HG03457 (cell line): Measurements from ENCODE around the gene RPS6KA2.
"Not testable (repeated sequence)": the region's sequence is repeated elsewhere in the genome, so short reads cannot be mapped to it uniquely, and the experiment has no call there.

Experiments
- ATAC-seq: cut with Tn5 transposase; IDR thresholded peaks from one replicate; pipeline ENCODE4 v1.9.1; 2021; ENCODE audit warnings: moderate number of reproducible peaks; ENCODE audit not compliant: unreplicated experiment

Gene RPS6KA2

DNA sequence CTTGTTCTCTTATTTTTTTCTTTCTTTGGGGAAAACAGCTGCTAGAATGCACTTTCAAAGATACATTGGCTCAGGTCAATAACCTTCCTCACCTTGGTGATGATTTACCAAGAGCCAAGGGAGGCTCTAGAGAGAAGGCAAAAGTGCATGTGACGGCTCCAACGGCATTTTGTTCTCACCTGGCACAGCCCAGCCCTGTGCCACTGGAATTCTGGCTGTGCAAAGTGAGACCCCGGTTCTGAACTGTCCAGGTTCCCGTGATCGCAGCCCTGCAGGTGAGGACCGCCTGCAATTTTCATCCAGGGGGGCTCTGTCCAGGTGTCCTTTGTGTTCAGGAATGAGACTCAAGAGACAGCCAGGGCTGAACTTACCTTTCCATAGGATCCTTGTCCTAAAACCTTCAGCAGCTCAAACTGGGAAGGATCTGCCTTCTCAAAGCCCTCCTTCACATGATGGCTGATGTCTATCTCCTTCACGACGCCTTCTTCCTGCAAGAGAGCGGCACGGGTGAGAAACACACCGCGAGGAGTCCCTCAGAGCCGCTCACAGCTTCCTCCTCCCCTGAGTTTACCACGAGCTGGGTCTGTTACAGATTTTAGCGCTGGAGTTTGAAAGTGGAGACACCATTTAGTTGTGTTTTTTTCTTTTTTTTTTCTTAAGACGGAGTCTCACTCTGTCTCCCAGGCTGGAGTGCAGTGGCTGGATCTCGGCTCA lies 88.6 kb downstream of the RPS6KA2 start:
- no peak for ATAC-seq

DNA sequence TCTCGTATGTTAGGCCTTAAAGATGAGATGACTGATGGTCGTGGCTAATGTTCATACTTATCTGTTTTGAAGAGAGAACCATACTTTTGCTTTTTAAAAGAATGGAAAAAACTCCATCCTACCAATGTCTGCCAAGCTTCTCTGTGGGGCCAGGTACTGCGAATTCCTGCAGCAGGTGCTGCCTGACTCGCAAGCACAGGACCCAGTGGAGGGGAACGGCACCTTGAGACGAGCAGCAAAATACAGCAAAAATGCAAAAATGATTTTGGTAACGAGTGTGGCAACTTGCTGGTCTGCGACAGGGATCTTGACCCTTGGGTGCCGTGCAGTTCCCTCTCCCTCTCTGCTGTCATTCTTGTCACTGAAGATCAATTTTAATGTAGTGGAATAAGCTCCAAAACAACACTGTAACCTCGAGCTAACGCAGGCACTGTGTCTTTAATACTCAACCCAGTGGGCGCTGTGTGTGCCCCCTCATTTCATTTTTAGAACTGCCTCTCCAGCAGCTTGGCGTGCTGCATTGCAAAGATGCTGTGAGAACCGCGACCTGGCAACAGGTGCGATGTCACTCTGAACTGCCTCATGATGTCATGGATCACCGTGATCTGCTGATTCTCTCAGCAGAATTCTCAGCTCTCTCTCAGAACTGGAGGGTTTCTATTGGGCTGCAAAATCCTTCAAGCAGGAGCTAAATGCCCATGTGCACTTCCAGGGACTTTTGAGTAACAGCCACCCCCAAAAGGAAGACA lies 92.2 kb downstream of the RPS6KA2 start:
- no peak for ATAC-seq

DNA sequence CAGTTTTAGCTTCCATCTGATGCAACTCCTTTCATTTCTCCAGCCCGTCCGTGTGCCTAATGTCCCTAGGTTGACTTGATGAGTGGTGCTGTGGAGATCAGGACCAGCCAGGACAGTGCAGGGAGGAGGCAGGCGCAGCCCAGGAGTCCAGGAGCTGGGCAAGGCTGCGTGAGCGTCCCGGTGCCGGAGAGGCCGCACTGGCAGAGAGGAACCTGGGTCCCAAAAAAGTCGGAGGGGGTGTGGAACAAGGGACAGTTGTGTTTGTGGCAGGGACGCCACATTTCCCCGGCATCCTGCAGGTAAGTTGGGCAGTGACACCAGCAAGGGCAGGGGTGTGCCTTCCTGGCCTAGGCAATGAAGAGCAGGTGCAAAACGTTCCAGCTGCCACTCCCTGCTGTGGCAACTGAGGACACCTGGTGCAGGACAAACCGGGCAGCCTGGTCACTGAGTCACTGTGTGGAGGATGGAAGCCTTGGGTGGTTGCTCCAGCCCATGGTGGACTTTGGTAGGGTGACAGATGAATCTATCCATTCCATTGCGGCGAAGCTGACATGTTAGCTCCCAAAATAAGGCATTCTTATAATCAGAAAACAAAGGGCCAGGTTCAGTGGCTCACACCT lies 93.7 kb downstream of the RPS6KA2 start:
- no peak for ATAC-seq

DNA sequence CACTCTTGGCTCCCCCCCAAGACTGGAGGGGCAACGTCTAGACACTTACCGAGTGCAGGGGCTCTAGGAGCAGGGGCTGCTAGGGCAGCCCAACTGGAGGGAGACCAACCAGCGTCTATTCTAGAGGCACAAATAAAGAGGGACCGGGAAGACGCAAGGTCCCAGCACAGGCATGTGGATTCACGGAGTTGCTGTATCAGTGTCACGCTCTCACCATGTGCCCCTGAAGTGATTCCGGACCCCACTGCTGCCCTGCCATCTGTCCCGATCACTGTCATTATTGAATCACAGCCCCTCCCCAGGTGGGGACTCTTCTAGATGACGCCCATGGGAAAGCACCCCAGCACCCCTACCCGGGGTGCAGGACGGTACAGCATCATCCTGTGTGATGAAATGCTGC lies 94.7 kb downstream of the RPS6KA2 start:
- ATAC-seq, result no peak

DNA sequence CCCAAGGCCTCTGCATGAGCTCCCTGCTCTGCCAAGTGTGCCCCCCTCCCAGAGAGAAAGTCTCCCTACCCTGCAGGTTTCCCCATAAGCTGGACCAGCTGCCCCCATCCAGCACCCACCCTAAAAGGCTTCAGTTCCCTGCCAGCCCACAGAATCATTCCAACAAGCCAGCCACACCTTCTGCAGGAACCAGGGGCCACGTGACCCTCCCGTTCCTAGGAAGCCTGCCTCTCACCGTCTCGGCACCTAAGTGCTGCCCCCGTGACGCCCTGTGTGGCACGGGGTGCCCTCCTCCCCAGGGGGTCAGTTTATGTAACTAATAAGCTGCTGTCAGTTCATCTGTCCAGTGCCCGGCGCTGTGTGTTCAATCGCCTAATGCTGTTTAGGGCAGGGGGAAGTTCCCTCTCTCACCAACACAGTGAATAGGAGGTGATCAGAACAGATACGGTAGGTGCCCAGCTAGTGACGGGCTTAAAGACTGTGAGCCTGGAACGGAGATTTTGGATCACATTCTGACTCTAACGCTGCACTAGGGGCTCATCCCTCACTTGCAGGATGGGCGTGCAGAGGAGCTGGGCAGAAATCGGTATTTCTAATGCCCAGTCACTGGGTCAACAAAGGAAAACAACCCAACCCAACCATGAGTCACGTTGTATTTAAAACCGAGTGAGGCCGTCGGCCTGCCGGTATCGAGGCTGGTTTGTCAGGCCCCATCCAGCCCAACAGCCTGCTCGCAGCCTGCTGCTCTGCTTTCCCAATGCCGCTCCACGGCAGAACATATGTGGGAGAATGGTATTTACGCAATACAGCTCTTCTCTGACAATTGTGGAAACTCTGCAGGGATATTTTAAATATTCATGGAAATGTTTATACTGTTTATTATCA lies 96.6 kb downstream of the RPS6KA2 start:
- ATAC-seq, result no peak

DNA sequence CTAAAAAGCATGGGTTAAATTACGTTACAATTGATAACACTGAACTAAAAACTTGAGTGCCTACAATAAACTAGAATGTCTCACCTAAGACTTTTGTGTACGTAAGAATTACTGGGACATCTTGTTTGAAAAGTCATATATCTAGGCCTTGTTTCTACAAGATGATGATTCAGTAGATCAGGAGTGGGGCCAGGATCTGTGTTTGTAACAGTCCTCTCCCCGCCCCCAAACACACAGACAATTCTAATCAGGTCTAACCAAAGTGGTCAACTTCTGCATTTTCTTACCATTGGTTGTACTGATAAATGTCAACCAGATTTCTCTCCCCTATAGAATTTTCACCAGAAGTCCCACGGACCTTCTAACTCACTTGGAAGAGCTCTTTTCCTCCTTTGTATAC lies 97.5 kb downstream of the RPS6KA2 start:
- no peak for ATAC-seq

DNA sequence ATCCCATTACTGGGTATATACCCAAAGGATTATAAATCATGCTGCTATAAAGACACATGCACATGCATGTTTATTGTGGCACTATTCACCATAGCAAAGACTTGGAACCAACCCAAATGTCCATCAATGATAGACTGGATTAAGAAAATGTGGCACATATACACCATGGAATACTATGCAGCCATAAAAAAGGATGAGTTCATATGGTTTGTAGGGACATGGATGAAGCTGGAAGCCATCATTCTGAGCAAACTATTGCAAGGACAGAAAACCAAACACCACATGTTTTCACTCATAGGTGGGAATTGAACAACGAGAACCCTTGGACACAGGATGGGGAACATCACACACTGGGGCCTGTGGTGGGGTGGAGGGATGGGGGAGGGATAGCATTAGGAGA lies 98.0 kb downstream of the RPS6KA2 start:
- not testable (repeated sequence) for ATAC-seq

DNA sequence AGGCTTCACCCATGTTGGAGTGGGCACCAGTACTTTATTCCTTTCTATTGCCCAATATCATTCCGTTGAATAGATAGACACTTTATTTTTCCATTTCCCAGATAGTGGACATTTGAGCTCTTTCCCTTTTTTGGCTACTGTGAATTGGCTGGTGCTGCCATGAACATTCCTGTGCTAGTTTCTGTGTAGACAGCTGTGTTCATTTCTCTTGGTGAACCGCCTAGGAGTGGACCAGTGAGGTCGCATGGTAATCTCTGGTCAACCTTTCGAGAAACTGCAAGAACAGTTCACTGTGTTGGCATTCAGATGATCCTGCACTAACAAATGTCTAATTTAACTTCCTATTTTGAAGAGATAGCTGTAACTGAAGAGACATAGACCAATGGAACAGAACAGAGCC lies 99.2 kb downstream of the RPS6KA2 start:
- ATAC-seq, result no peak

DNA sequence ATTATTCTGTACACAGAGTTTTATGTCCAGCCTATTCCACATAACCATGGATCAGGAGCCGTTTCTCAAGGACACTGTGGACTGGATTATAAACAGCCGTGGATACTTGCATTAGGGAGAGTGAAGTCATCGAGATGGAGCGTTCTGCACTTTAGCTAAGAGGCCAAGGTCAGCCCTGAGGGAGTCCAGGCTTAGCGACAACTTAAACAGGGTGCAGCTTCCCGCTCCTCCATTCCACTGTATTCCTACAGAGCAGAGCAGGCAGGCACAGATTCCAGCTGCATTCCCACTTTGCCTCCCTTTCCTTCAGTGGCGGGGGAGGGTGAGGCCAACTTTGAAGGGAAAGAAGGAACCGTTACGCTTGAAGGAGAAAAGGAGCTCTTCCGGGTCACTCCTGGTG lies 100.1 kb downstream of the RPS6KA2 start:
- ATAC-seq, result no peak

DNA sequence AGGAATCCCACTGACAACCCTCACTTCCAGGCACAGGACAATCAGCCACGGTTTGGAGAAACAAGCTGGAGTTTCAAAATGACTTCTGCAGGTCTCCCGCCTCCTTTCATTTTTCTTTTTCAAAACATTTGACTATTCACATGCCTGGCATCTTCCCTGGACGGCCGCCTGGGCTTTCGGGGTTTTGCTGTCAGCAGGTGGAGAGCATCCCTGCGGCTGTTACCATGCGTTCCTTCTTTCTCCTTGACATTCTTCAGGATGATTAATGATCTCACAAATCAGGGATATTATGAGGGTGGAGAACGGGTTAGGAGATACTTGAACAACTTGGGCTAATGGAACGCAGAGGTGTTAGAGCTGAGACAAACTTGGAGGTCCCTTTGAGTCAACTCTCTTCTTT lies 101.5 kb downstream of the RPS6KA2 start:
- no peak for ATAC-seq

DNA sequence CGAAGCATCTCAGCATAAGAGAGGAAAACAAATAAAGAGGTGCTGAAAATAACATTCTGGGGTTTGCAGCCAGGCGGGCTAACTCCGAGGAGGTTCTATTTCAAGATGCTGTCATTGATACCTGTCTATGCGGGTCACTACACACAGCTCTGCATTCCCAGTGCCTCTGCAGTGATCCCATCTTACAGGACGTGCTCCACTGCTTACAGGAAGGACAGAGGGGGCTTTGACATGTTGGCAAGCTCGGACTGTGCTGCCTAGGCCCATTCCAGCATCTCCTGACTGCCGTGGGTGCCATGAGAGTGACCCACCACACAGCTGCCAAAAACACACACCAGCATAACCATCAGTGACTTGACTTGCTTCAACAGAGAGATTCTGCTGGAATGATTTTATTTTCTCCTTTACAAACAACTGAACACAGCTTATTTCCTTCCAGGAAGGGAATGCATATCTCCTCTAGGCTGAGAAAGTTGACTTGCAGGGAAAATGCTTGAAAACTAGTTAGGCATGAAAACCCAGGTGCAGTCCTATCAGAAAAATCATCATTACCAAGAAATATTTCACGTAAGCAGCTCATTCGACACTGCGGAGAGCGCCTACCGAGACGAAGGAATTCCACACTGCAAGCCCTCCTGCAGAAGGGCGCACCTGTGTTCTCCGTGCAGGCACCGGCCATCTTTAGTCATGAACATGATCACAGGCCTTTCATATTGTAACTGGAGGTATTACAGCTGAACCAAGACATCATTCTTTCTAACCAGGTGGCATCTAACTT lies 103.1 kb downstream of the RPS6KA2 start:
- no peak for ATAC-seq

DNA sequence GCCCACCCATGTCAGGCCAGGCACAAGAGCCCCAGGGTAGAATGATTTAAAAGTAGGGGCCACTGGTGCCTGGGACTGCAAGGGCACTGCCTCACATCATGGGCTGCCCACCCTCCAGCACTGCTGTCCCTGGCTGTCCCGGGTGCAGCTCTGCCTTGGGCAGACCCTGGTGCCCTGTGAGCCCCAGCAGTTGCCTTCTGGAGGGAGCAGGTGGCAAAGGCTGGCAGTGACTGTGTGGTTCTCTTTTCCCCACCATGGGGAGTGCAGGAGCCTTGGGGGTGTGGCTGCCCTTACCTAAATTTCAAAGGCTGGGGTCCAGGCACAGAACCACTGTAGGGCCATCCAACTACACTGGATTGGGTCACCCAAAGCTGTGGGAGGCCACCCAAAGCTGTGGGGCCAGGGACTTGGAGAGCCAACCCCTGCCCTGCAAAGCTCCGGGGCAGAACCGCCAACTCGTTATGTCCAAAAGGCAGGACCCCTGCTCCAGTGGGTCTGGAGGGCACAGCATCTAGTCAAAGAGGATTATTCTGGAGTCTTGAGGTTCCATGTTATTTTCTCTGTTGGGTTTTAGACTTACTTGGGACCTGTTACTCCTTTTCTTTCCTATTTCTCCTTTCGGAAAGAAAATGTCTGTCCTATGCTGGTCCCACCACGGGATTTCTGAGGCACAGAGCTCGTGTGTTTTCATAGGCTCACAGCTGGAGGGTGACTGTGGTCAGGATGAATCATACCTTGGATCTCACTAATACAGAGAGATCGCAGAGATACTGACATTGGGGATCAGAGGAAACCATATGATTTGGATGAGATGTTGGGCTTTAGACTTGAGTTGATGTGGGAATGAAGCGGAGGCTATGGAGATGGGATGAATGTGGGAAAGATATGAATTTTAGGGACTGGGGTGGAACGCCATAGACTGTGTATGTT lies 105.9 kb downstream of the RPS6KA2 start:
- no peak for ATAC-seq

DNA sequence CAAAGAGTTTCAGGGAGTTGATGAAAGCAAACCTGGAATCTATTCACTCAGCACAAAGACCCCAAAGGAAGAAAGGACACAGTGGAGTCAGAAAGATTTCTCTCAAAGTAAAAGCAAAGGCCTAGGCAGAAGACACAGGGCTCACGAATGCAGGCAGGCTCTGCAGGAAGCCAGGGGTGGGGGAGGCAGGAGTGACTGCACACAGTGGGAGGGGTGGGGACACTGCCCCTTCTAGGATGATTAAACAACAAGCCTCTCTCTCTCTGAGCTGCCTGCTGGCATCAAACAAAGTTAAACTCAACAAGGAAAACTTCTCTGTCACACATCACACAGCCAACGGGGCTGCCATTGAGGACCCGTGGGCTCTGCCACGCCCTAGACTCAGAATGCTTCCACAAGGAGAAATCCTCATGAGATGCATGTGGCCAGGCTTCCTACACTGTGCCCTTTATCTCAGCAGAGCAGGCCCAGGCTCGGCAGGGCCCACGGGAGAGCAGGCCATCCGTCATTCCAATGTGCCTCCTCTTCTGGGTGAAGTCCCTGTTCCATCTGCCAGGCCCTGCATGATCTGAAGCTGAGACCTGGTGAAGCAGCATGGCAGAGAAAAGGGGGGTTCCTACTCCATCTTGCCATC lies 110.7 kb downstream of the RPS6KA2 start:
- ATAC-seq, result no peak

DNA sequence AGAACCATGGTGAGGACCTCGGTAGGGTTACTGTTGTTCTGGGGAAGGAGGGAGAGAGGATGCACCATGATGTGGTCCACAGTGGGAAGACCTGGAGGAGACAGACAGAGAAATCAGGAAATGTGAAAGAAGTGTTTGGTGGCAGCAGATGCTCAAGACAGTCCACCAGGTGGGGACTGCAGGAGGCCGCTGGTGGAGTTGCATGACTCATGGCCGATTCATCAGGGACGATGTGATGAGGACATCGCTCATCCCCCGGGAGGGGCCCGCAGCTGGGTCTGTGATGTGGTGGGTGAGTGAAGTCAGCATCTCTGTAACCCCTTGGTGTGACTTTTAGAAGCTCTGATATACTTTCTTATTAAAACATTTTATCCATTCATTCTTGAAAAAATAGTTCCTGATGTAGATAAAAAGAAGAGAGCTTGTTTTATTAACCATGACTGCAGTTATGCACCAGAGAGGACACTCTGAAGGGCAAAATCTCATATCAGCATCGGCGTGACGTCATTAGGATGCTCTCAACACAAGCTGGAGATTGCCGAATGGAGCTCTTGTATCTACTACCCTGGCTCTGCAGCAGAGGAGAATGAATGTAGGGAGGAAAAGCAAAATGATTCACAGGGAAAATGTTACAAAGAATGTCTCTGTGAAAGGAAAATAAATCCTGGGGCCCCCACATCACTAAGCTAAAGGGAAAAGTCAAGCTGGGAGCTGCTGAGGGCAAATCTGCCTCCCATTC lies 111.8 kb downstream of the RPS6KA2 start:
- ATAC-seq, result no peak

DNA sequence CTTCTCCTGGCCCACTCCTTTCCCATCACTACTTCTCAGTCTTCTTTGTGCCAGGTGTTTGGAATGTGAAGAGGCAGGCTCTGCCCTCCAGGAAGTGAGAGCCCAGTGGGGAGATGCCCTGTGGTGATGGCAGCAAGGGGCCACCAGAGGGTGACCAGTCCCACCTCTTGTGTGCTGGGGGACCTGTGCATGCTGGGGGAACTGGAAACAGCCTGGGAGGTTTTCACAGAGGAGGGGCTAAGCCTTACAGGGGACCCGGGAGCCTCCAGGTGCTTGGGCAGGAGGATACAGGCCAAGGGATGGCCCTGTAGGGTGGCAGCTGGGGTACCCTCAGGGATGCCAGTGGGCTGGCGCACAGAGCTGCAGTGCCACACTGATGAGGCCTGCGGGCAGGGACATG lies 112.9 kb downstream of the RPS6KA2 start:
- no peak for ATAC-seq

DNA sequence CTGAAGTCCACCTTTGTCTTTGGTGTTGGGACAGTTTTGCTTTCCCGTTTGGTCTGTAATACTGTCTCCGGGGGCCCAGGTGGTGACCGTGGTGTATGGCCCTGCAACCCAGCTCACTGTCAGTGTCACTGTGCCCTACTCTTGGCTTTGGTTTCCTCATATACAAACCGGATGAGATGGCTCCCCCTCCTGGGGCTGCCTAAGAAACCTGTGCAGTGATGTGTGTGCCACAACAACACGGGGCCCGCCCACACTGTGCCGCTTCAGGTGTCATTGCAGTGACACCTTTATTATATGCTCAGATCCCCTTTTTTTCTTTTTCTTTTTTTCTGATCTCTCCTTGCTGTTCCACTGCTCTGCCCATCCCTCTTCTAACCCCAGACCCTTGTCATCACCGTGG lies 114.5 kb downstream of the RPS6KA2 start:
- no peak for ATAC-seq

DNA sequence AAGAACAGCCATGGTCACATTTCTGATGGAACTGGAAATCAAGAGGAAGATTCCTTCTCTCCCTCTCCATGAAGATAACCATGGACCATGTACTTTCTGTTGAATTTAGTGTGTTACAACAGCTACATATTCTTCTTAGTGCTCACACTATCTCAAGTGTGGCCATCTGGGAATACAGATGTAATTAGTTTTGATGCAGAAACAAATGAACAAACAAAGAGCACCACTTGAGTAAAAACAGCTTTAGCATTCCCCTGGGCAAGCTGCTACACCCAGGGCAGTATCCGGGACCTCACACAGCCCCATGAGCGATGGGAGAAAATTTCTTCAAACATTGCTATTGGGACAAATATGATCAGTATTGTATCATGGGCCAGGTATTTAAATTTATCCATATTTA lies 115.7 kb downstream of the RPS6KA2 start:
- ATAC-seq, result no peak

DNA sequence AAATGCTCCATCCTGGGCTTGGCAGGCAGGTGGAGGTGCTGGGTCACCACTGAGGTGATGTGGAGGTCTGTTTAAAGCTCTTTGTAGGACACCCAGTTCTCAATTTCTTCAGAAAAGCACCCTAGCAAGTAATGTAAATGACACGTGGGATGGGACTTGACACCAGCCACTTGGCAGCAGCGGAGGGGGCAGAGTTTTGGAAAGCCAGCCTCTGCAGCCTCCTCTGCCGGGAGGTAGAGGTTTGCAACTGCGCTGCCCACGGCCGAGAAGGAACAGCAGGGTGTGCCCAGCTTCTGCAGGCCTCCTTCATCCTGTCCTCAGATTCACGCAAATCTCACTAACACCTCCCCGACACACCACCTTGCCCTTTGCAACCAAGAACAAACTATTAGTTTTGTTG lies 117.9 kb downstream of the RPS6KA2 start:
- no peak for ATAC-seq
